GM21390 (cell line): ENCODE data around the gene TBP.
A peak's percentile ranks its signal among the peaks of the same experiment; 100 is the strongest.

Experiments used
- ATAC-seq: cut with Tn5 transposase; IDR thresholded peaks from one replicate; pipeline ENCODE4 v1.9.1; 2021; ENCODE audit not compliant: unreplicated experiment

TBP gene

GRCh38 chr6:170533792-170534191 is 20.4 kb upstream of the TBP start:
- ATAC-seq = no peak

GRCh38 chr6:170535004-170535403 is 19.2 kb upstream of the TBP start:
- no peak for ATAC-seq

- no peak for ATAC-seq
Measured at GRCh38 chr6:170536671-170537070, 17.5 kb upstream of the TBP start.

GRCh38 chr6:170537329-170537728 is 16.8 kb upstream of the TBP start:
- no peak for ATAC-seq

- ATAC-seq = no peak
Measured at GRCh38 chr6:170542031-170542719, 12.0 kb upstream of the TBP start.

- no peak for ATAC-seq
Measured at GRCh38 chr6:170545405-170545804, 8.8 kb upstream of the TBP start.

- ATAC-seq = peak; percentile 59
Measured at GRCh38 chr6:170552765-170553533, 1.2 kb upstream of the TBP start, which contains the start of gene PSMB1. TSS of gene PSMB1 (minus strand) at chr6:170553307. CDS start at chr6:170553242, 65 bp downstream.

- peak; percentile 36 for ATAC-seq
Measured at GRCh38 chr6:170553534-170554012, 596 bp upstream of the TBP start.

- ATAC-seq = no peak
Measured at GRCh38 chr6:170554796-170555137, 598 bp downstream of the TBP start.

GRCh38 chr6:170555305-170555704 is 1.1 kb downstream of the TBP start:
- ATAC-seq = no peak

- no peak for ATAC-seq
Measured at GRCh38 chr6:170561555-170561954, 7.4 kb downstream of the TBP start.

GRCh38 chr6:170564936-170565530 is 10.9 kb downstream of the TBP start:
- ATAC-seq = no peak

- no peak for ATAC-seq
Measured at GRCh38 chr6:170572704-170573466, 18.7 kb downstream of the TBP start.

- ATAC-seq = no peak
Measured at GRCh38 chr6:170575250-170575649, 21.1 kb downstream of the TBP start.

GRCh38 chr6:170578909-170579308 is 24.7 kb downstream of the TBP start:
- ATAC-seq = no peak

- no peak for ATAC-seq
Measured at GRCh38 chr6:170583756-170584180, 29.6 kb downstream of the TBP start.

- peak; percentile 96 for ATAC-seq
Measured at GRCh38 chr6:170584181-170584953, 30.2 kb downstream of the TBP start, which contains the start of gene PDCD2. TSS of gene PDCD2 (minus strand) at chr6:170584637. CDS start at chr6:170584581, 56 bp downstream.

GRCh38 chr6:170584954-170585498 is 30.9 kb downstream of the TBP start:
- ATAC-seq = peak; percentile 35

GRCh38 chr6:170590725-170591124 is 36.6 kb downstream of the TBP start:
- ATAC-seq = no peak

- no peak for ATAC-seq
Measured at GRCh38 chr6:170596426-170596825, 42.3 kb downstream of the TBP start.
